LNCaP clone FGC (cell line): ENCODE results near the gene HS6ST1.

ENCODE experiments used
- DNase-seq: peaks from one replicate; pipeline ENCODE4 v3.0.0-alpha.2; 2011; ENCODE audit warnings: low read depth
- H3K4me3 ChIP-seq: 2 replicates; pipeline ENCODE4 v1.5.1; 2011; ENCODE audit warnings: mild to moderate bottlenecking, low read depth, low read length, control low read depth
- TF ChIP-seq, protein P1 (sequence below): IDR thresholded peaks from 2 replicates; pipeline ENCODE4 v1.5.1; 2012; ENCODE audit warnings: mild to moderate bottlenecking; ENCODE audit not compliant: control insufficient read depth, insufficient read depth; ENCODE audit errors: extremely low read depth

HS6ST1 gene

DNA sequence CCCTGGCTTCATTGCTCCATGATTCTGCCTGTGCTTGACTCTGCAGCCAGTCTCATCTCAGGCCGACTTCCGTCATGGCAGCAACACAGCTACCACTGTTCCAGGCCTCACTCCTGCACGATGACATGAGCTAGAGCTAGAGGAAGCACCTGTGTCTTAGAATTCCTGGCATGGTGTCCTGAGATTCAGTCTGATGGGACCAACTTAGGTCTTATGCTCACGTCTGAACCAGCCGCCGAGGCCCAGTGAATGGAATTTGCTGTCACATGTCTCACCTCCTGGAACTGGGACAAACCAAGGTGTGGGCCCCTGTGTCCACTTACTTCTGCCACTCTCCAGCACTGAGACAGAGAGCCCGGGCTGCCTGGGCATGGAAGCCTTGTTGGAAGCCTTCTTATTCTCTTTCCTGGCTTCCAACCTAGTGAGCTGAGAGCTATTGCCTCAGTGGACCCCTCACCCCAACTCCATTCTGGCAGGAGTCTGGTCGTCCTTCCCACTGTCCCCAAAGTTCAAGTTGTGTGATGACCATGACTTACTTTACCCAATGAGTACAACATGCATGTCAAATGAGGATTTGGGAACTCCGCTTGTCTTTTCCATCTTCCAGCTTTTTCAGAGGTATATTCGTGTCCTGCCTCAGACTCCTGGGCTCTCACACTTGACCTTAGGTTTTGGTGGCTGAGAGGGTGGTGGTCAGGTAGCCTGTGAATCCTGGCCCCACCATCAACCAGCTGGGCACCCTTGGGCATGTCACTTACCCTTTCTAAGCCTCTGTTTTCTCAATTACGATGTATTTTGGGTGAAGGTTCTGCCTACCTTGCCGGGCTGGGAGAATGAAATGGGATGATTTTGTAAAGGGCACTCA is 39.1 kb upstream of the HS6ST1 start:
- TF ChIP-seq, protein P1, sequence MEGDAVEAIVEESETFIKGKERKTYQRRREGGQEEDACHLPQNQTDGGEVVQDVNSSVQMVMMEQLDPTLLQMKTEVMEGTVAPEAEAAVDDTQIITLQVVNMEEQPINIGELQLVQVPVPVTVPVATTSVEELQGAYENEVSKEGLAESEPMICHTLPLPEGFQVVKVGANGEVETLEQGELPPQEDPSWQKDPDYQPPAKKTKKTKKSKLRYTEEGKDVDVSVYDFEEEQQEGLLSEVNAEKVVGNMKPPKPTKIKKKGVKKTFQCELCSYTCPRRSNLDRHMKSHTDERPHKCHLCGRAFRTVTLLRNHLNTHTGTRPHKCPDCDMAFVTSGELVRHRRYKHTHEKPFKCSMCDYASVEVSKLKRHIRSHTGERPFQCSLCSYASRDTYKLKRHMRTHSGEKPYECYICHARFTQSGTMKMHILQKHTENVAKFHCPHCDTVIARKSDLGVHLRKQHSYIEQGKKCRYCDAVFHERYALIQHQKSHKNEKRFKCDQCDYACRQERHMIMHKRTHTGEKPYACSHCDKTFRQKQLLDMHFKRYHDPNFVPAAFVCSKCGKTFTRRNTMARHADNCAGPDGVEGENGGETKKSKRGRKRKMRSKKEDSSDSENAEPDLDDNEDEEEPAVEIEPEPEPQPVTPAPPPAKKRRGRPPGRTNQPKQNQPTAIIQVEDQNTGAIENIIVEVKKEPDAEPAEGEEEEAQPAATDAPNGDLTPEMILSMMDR: no peak
- DNase-seq: no peak
- no peak overlapping the region for H3K4me3 ChIP-seq

DNA sequence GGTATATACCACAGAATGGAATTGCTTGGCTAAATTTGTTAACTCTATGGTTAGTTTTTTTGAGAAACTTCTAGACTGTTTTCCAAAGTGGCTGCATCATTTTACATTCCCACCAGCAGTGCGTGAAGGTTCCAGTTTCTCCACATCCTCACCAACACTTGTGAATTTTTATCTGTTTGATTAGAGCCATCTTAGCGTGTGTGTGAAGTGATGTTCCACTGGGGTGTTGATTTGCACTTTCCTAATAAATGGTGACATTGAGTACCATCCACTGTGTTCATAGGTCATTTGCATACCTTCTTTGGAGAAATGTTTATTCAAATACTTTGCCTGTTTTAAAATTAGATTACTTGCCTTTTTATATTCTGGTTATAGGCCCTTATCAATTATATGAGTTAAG is 37.5 kb upstream of the HS6ST1 start:
- DNase-seq: no peak
- TF ChIP-seq, protein P1: no peak
- H3K4me3 ChIP-seq: no peak overlapping the region

DNA sequence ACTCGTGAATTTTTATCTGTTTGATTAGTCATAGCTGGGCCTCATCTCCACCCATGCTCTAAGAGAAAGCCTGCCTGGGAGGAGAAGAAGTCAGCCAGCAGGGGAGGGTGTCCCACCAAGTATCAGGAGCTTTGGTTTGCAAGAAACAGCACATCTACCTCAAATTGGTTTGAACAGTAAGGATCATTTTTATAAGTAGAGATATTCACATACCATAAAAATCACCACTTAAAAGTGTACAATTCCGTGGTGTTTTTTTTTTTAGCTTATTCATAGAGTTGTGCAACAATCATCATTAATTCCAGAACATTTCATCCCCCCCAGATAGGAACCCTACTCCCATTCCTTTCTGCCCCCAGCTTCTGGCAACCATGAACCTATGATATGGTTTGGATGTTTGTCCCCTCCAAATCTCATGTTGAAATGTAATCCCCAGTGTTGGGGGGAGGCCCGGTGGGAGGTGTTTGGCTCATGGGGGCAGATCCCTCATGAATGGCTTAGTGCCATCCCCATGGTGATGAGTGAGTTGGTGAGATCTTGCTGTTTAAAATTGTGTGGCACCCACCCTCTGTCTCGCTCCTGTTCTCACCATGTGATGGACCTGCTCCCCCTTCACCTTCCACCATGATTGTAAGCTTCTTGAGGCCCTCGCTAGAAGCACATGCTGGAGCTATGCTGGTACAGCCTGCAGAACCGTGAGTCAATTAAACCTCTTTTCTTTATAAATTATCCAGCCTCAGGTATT is 36.2 kb upstream of the HS6ST1 start:
- H3K4me3 ChIP-seq: no peak overlapping the region
- TF ChIP-seq, protein P1: no peak
- DNase-seq: no peak

DNA sequence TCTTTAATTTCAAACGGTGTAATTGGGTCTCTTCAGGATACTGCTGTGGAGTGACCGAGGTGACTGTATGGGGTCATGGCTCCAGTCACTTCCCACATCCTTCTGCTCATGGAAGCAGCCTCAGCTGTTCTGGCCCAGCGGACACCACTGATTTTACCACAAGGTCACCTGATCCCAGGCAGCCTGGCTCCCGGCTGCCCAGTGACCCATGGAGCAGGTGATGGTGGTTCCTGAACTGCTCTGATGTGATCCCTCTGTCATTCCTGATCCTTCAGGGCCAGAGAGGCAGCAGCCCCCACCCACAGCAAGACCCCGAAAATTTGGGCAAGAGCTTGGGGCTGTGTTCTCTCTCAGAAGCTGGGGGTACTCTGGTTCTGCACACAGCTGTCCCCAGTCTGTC is 35.5 kb upstream of the HS6ST1 start:
- TF ChIP-seq, protein P1: no peak
- H3K4me3 ChIP-seq: no peak overlapping the region
- DNase-seq: no peak

DNA sequence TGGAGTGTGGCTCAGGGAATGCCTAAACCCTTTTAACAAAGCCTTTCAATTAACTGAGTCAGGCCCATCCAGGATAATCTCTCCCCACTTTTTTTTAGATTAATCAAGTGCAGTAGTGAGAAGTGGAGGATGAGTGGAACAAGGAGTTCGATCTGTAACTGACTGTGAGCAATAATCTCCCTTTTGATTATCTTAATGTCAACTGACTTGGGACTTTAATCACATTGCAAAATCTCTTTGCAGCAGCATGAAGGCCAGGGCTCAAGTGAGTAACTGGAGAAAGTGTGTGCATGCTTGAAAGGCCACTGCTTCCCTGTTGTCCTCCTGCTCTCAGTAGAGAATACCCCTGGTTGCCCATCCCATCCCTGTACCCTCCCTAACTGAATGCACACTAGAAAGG is 32.1 kb upstream of the HS6ST1 start:
- no peak for DNase-seq
- TF ChIP-seq, protein P1: no peak

DNA sequence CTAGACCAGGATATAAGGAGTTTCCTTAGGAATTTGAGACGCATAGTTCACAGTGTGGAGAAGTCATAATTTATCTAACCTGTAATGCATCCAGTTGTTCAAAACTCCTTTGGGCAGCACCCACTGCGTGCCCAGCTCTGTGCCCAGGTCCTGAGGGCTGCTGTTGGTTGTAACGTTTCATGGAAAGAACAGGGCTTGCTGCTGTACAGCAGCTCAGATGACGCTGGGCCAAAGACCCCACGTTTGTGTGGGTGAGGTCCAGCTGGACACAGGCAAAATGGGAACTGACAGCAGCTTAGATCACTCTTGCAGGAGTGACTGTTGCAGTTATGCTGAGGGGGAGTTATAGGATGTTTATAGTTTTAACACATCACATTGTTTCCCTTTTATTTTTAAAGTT is 30.0 kb upstream of the HS6ST1 start:
- TF ChIP-seq, protein P1: no peak
- DNase-seq: no peak
- H3K4me3 ChIP-seq: no peak overlapping the region

More for the DNA sequence above, 32.1 kb upstream of the HS6ST1 start:
- no peak overlapping the region for H3K4me3 ChIP-seq
